ENCODE data around the gene CAPG.

- TF ChIP-seq CTCF (IDR thresholded peaks at IDR 0.05) = no peak
- TF ChIP-seq POLR2A (IDR thresholded peaks at IDR 0.05) = no peak
- peak; percentile 55 for TF ChIP-seq POLR2AphosphoS5 (IDR thresholded peaks at IDR 0.05)
These were observed 9.4 kb downstream of the CAPG start for GRCh38 chr2:85400541-85401463.
